Measurements from ENCODE around the gene FAM107A. TPM values are rescaled to one million over a fixed set of nuclear protein-coding genes. Genes with fewer than 3 reads are reported as not detected.

Gene FAM107A
- total RNA-seq, 1 experiment from 2014 or later: not detected

DNA sequence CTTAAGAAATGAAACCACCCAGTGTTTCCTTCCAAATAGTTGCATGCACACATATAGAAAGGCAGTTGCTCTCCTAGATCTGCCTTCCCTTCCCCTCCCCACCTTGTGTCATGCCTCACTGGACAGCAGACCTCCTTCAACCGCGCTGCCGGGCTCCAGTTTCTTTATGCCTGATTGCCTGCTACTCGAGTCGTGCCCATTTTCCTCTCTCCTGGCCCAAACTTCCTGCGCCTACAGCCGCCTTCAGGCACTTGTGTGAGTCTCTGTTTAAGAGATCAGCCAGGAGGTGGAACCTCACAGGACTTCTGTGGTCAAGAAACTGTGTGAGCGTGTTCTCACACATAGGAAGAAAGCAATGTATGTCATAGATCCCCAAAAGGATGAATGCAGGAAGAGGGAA lies 8.8 kb upstream of the FAM107A start:
- intact Hi-C loops (cut with micrococcal nuclease): no loop called here
- H3K36me3 Mint-ChIP-seq (ENCODE audit: insufficient read depth, unreplicated experiment): no peaks in the 10 kb centered on the region
- BruUV-seq (replicated peaks): no TSS peak
- no peak overlapping the region for H3K27ac Mint-ChIP-seq (ENCODE audit: low read depth, unreplicated experiment)
- no peak overlapping the region for H3K4me3 Mint-ChIP-seq (ENCODE audit: unreplicated experiment)
- H3K27me3 Mint-ChIP-seq (ENCODE audit: insufficient read depth, unreplicated experiment): peaks cover 14% of the 10 kb centered on the region
- no peak for TF ChIP-seq CTCF (IDR thresholded peaks at IDR 0.05; ENCODE audit: unreplicated experiment)
- ChIA-PET CTCF (interaction anchor here (0.6 to 1.8 kb wide), 6 partner anchors 11 to 432 kb away, joined by 3 to 15 read pairs (median 3); no protein-coding TSS in a partner anchor), POLR2A (no interaction called here)
- no peak for DNase-seq (ENCODE audit: unreplicated experiment)
- H3K9me3 Mint-ChIP-seq (ENCODE audit: unreplicated experiment): no peaks in the 10 kb centered on the region
- peaks cover 11% of the 10 kb centered on the region for H3K4me1 Mint-ChIP-seq (ENCODE audit: insufficient read depth, unreplicated experiment)

GRCh38 chr3:58585005-58585786 lies 8.0 kb upstream of the FAM107A start:
- POLR2A ChIA-PET: no interaction called here
- Mint-ChIP-seq H3K27me3 (ENCODE audit: insufficient read depth, unreplicated experiment) (peaks cover 14% of the 10 kb centered on the region), H3K36me3 (ENCODE audit: insufficient read depth, unreplicated experiment) (no peaks in the 10 kb centered on the region), H3K4me1 (ENCODE audit: insufficient read depth, unreplicated experiment) (peaks cover 11% of the 10 kb centered on the region), H3K9me3 (ENCODE audit: unreplicated experiment) (no peaks in the 10 kb centered on the region), H3K27ac (ENCODE audit: low read depth, unreplicated experiment) (no peak overlapping the region), H3K4me3 (ENCODE audit: unreplicated experiment) (peak overlapping the region; percentile 85)
- DNase-seq (ENCODE audit: unreplicated experiment): peak; percentile 64
- intact Hi-C loops (cut with micrococcal nuclease): no loop called here
- peak; percentile 55 for TF ChIP-seq CTCF (IDR thresholded peaks at IDR 0.05; ENCODE audit: unreplicated experiment)
- CTCF ChIA-PET: interaction anchor here (0.6 to 1.8 kb wide), 14 partner anchors 11 to 1414 kb away, joined by 3 to 15 read pairs (median 3); no protein-coding TSS in a partner anchor
- BruUV-seq (replicated peaks): no TSS peak

DNA sequence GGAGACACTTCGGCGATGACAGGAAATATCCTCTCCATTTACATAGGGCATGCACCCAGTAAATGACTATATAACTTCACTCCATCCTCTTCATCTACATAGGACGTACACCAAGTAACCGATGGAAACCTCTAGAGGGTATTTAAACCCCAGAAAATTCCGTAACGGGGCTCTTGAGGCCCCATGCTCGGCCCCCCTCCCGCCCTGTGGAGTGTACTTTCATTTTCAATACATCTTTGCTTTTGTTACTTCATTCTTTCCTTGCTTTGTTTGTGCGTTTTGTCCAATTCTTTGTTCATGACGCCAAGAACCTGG lies 7.5 kb upstream of the FAM107A start:
- no peak for DNase-seq (ENCODE audit: unreplicated experiment)
- TF ChIP-seq CTCF (IDR thresholded peaks at IDR 0.05; ENCODE audit: unreplicated experiment): no peak
- BruUV-seq (replicated peaks): no TSS peak
- Mint-ChIP-seq H3K27me3 (ENCODE audit: insufficient read depth, unreplicated experiment) (peaks cover 14% of the 10 kb centered on the region), H3K9me3 (ENCODE audit: unreplicated experiment) (no peaks in the 10 kb centered on the region), H3K4me3 (ENCODE audit: unreplicated experiment) (peak overlapping the region; percentile 85), H3K27ac (ENCODE audit: low read depth, unreplicated experiment) (no peak overlapping the region), H3K36me3 (ENCODE audit: insufficient read depth, unreplicated experiment) (no peaks in the 10 kb centered on the region), H3K4me1 (ENCODE audit: insufficient read depth, unreplicated experiment) (peaks cover 11% of the 10 kb centered on the region)
- intact Hi-C loops (cut with micrococcal nuclease): no loop called here
- ChIA-PET CTCF (interaction anchor here (0.6 to 1.8 kb wide), 9 partner anchors 10 to 598 kb away, joined by 3 to 15 read pairs (median 3); no protein-coding TSS in a partner anchor), POLR2A (no interaction called here)

GRCh38 chr3:58581328-58582091 lies 4.3 kb upstream of the FAM107A start:
- Mint-ChIP-seq H3K4me3 (ENCODE audit: unreplicated experiment) (no peak overlapping the region), H3K36me3 (ENCODE audit: insufficient read depth, unreplicated experiment) (no peaks in the 10 kb centered on the region), H3K4me1 (ENCODE audit: insufficient read depth, unreplicated experiment) (peaks cover 11% of the 10 kb centered on the region), H3K27ac (ENCODE audit: low read depth, unreplicated experiment) (no peak overlapping the region), H3K27me3 (ENCODE audit: insufficient read depth, unreplicated experiment) (peaks cover 10% of the 10 kb centered on the region), H3K9me3 (ENCODE audit: unreplicated experiment) (no peaks in the 10 kb centered on the region)
- ChIA-PET CTCF (interaction anchor here (0.5 to 3.9 kb wide), 4 partner anchors 13 to 282 kb away, joined by 3 to 33 read pairs (median 6); no protein-coding TSS in a partner anchor), POLR2A (no interaction called here)
- no TSS peak for BruUV-seq (replicated peaks)
- no peak for TF ChIP-seq CTCF (IDR thresholded peaks at IDR 0.05; ENCODE audit: unreplicated experiment)
- DNase-seq (ENCODE audit: unreplicated experiment): no peak
- intact Hi-C loops (cut with micrococcal nuclease): no loop called here
